CD14-positive monocyte (primary cell): ENCODE results near the gene FXYD6. TPM values are rescaled to one million over a fixed set of nuclear protein-coding genes. Genes with fewer than 3 reads are reported as not detected.

ENCODE experiments used
- DNase-seq, 3 donors: peaks; one replicate each; pipeline ENCODE4 v3.0.0-alpha.2; 2011 to 2022
- H2AFZ ChIP-seq: 2 replicates; pipeline ENCODE4 v1.6.0; 2012; ENCODE audit warnings: mild to moderate bottlenecking, low read depth, low read length, inconsistent platforms; ENCODE audit not compliant: insufficient read depth, poor library complexity, severe bottlenecking
- H3K27ac ChIP-seq, 2 donors: 1 replicate in 1 of 2; 2 replicates in 1 of 2; pipeline ENCODE4 v1.5.1; 2012 to 2013; ENCODE audit warnings: low read length in 2 of 2, control low read depth in 1 of 2, inconsistent platforms in 1 of 2, low read depth in 1 of 2, mild to moderate bottlenecking in 1 of 2
- H3K27me3 ChIP-seq, 2 donors: one replicate each; pipeline versions ENCODE4 v1.6.0 to v1.6.1; 2011 to 2013; ENCODE audit warnings: low read length in 2 of 2; ENCODE audit not compliant: control insufficient read depth in 2 of 2, insufficient read depth in 2 of 2
- H3K36me3 ChIP-seq, 2 donors: replicated peaks in 1 of 2; 1 replicate in 1 of 2; 2 replicates in 1 of 2; pipeline versions ENCODE4 v1.5.1 to v1.6.1; 2012 to 2013; ENCODE audit warnings: low read length in 2 of 2, control low read depth in 1 of 2, inconsistent platforms in 1 of 2, mild to moderate bottlenecking in 1 of 2; ENCODE audit not compliant: insufficient read depth in 2 of 2, control insufficient read depth in 1 of 2
- H3K4me1 ChIP-seq, 2 donors: 1 replicate in 1 of 2; 2 replicates in 1 of 2; pipeline versions ENCODE4 v1.5.1 to v1.6.1; 2012 to 2013; ENCODE audit warnings: low read length in 2 of 2, control low read depth in 1 of 2, inconsistent platforms in 1 of 2, mild to moderate bottlenecking in 1 of 2, moderate library complexity in 1 of 2; ENCODE audit not compliant: insufficient read depth in 2 of 2, control insufficient read depth in 1 of 2
- H3K4me2 ChIP-seq: replicated peaks from 2 replicates; pipeline ENCODE3; 2012; ENCODE audit warnings: low read length, moderate library complexity, mild to moderate bottlenecking; ENCODE audit not compliant: poor library complexity, severe bottlenecking; ENCODE audit errors: extremely low read depth
- H3K4me3 ChIP-seq, 3 experiments: fragments of 200-600 bp in 1 of 3; sonication (generic) in 1 of 3; replicated peaks in 1 of 3; 1 replicate in 2 of 3; 2 replicates in 1 of 3; pipeline ENCODE4 v1.5.1; 2011 to 2013; ENCODE audit warnings: low read length in 3 of 3, mild to moderate bottlenecking in 3 of 3, control low read depth in 2 of 3, low read depth in 2 of 3, inconsistent platforms in 1 of 3, moderate library complexity in 1 of 3
- H3K79me2 ChIP-seq: 2 replicates; pipeline ENCODE4 v1.6.0; 2012; ENCODE audit warnings: mild to moderate bottlenecking, control low read depth, inconsistent platforms, low read length, moderate library complexity; ENCODE audit not compliant: insufficient read depth
- H3K9ac ChIP-seq: 2 replicates; pipeline ENCODE4 v1.6.0; 2017; ENCODE audit warnings: low read length, mild to moderate bottlenecking; ENCODE audit not compliant: insufficient read depth, poor library complexity, severe bottlenecking
- H3K9me3 ChIP-seq, 2 donors: replicated peaks in 1 of 2; 1 replicate in 1 of 2; 2 replicates in 1 of 2; pipeline versions ENCODE4 v1.5.1 to v1.6.1; 2012 to 2013; ENCODE audit warnings: low read length in 2 of 2, control low read depth in 1 of 2; ENCODE audit not compliant: control insufficient read depth in 1 of 2, insufficient read depth in 1 of 2
- H4K20me1 ChIP-seq: 2 replicates; pipeline ENCODE4 v1.6.0; 2012; ENCODE audit warnings: mild to moderate bottlenecking, low read length, control low read depth, moderate library complexity; ENCODE audit not compliant: insufficient read depth
- H3K27ac Mint-ChIP-seq, 7 donors: one replicate each; pipeline ENCODE4 v1.8.0; 2020; ENCODE audit warnings: mild to moderate bottlenecking in 7 of 7, mixed read lengths in 7 of 7, moderate library complexity in 6 of 7, inconsistent platforms in 2 of 7
- H3K27me3 Mint-ChIP-seq, 3 donors: one replicate each; pipeline ENCODE4 v1.8.0; 2021 to 2022; ENCODE audit warnings: low read depth in 3 of 3, mild to moderate bottlenecking in 3 of 3, mixed read lengths in 3 of 3, moderate library complexity in 3 of 3, inconsistent platforms in 1 of 3
- H3K36me3 Mint-ChIP-seq, 2 donors: one replicate each; pipeline ENCODE4 v1.8.0; 2020; ENCODE audit warnings: mixed read lengths in 2 of 2, inconsistent platforms in 1 of 2, mild to moderate bottlenecking in 1 of 2
- H3K4me1 Mint-ChIP-seq: one replicate; pipeline ENCODE4 v1.8.0; 2020; ENCODE audit warnings: mild to moderate bottlenecking, mixed read lengths
- H3K4me3 Mint-ChIP-seq, 2 donors: one replicate each; pipeline ENCODE4 v1.8.0; 2020; ENCODE audit warnings: mild to moderate bottlenecking in 2 of 2, mixed read lengths in 2 of 2, moderate library complexity in 1 of 2
- H3K9me3 Mint-ChIP-seq, 7 donors: one replicate each; pipeline ENCODE4 v1.8.0; 2020 to 2022; ENCODE audit warnings: mixed read lengths in 7 of 7, mild to moderate bottlenecking in 6 of 7, moderate library complexity in 6 of 7, inconsistent platforms in 2 of 7
- CTCF ChIP-seq: fragments of 200-600 bp; IDR thresholded peaks from one replicate; pipeline ENCODE4 v1.8.0; 2022; ENCODE audit warnings: antibody characterized with exemption, mild to moderate bottlenecking
- WGBS: methylation state at CpG from one replicate; pipeline ENCODE4 v1.1.5; 2013; ENCODE audit warnings: missing lambda C conversion rate; ENCODE audit not compliant: insufficient coverage; 5-methylcytosine and 5-hydroxymethylcytosine counted together
- intact Hi-C, 2 donors: fragments of 100-400 bp; cut with micrococcal nuclease; formaldehyde crosslinking; loops; one replicate each; pipeline versions ENCODE4 v1.15.0 to v1.15.1; 2023
- polyA plus RNA-seq, 3 donors: library from polyadenylated mRNA; depleted of rRNA in 1 of 3; unstranded in 2 of 3; stranded (reverse) in 1 of 3; fragments of 300-500 nt in 2 of 3; fragments of >200 nt in 1 of 3; fragmentation: Illumina TruSeq in 2 of 3; gene quantifications; 1 replicate in 2 of 3; 2 replicates in 1 of 3; pipeline ENCODE4 v1.2.3, GENCODE V29; 2012 to 2021

Gene FXYD6
- polyA plus RNA-seq, 3 donors: 36.4 to 52.1 (median 44.1) TPM

GRCh38 chr11:117839936-117840813 is 36.3 kb downstream of the FXYD6 start:
- DNase-seq: no peak
- Histone ChIP-seq H3K4me2 (no peak overlapping the region), H3K4me3 (no peak overlapping the region), H3K4me1 (peaks cover 88 to 89% of the 10 kb centered on the region in 2 donors), H3K36me3 (no peaks in the 10 kb centered on the region), H3K9me3 (no peaks in the 10 kb centered on the region), H3K79me2 (peaks cover 8% of the 10 kb centered on the region), H2AFZ (no peak overlapping the region), H3K9ac (no peak overlapping the region), H4K20me1 (no peaks in the 10 kb centered on the region), H3K27me3 (no peaks in the 10 kb centered on the region), H3K27ac (peak overlapping the region; percentile 96 to 99)
- H3K27me3 Mint-ChIP-seq: peaks cover 0 to 4% (median 0%) of the 10 kb centered on the region in 3 donors
- intact Hi-C loops: loop anchor here in 1 of 2 donors (5.0 to 10.0 kb wide), 3 partner anchors 33 to 305 kb away; partner anchors contain the start of gene IL10RA
- H3K9me3 Mint-ChIP-seq: no peaks in the 10 kb centered on the region
- peaks cover 88% of the 10 kb centered on the region for H3K4me1 Mint-ChIP-seq
- WGBS: 95% methylated on average over 9 of the region's 10 CpGs
- peaks cover 6 to 24% of the 10 kb centered on the region in 2 donors for H3K36me3 Mint-ChIP-seq
- no peak overlapping the region for H3K4me3 Mint-ChIP-seq
- peak overlapping the region; percentile 98 to 100 (median 99) for H3K27ac Mint-ChIP-seq
- TF ChIP-seq CTCF: no peak

GRCh38 chr11:117839380-117839881 is 37.0 kb downstream of the FXYD6 start:
- Histone ChIP-seq H3K4me1 (peaks cover 96% of the 10 kb centered on the region in 2 donors), H3K27ac (peak overlapping the region in 1 of 2 donors; percentile 28), H3K9ac (no peak overlapping the region), H3K36me3 (no peaks in the 10 kb centered on the region), H3K4me3 (no peak overlapping the region), H4K20me1 (no peaks in the 10 kb centered on the region), H3K79me2 (peaks cover 8% of the 10 kb centered on the region), H3K27me3 (no peaks in the 10 kb centered on the region), H3K9me3 (no peaks in the 10 kb centered on the region), H2AFZ (no peak overlapping the region), H3K4me2 (no peak overlapping the region)
- intact Hi-C loops: loop anchor here in 1 of 2 donors (5.0 to 10.0 kb wide), 2 partner anchors 148 to 305 kb away; partner anchors contain the start of gene IL10RA
- Mint-ChIP-seq H3K36me3 (peaks cover 6 to 24% of the 10 kb centered on the region in 2 donors), H3K27ac (peak overlapping the region in 6 of 7 donors; percentile 22 to 99 (median 72)), H3K4me3 (no peak overlapping the region), H3K27me3 (peaks cover 0 to 4% (median 0%) of the 10 kb centered on the region in 3 donors), H3K4me1 (peaks cover 95% of the 10 kb centered on the region), H3K9me3 (no peaks in the 10 kb centered on the region)
- no peak for DNase-seq
- TF ChIP-seq CTCF: no peak
- WGBS: 100% methylated on average over 3 of the region's 7 CpGs
